WTC11 (cell line): ENCODE measurements around the gene PLXDC2. TPM values are rescaled to one million over a fixed set of nuclear protein-coding genes. Genes with fewer than 3 reads are reported as not detected.

ENCODE experiments used
- ATAC-seq: fragments of 200-7000 bp; cut with Tn5 transposase; 2 replicates; pipeline ENCODE4 v1.10.0; 2021; ENCODE audit warnings: mild to moderate bottlenecking, moderate library complexity
- CTCF ChIA-PET: fragments of 300-600 bp; sonication (Branson Sonifier 250); formaldehyde crosslinking; loops from one replicate; lab custom pipeline; 2021; ENCODE audit warnings: antibody characterized with exemption; lab: Charles Lee
- POLR2A ChIA-PET: fragments of 350-600 bp; sonication (Branson Sonifier 250); formaldehyde crosslinking; loops from one replicate; lab custom pipeline; 2021; ENCODE audit warnings: antibody characterized with exemption; lab: Charles Lee
- DNase-seq: peaks from one replicate; pipeline ENCODE4 v3.0.0; 2021; ENCODE audit warnings: low spot score
- H3K27ac Mint-ChIP-seq: 2 replicates; pipeline ENCODE4 v1.8.0; 2021; ENCODE audit warnings: mixed read lengths
- H3K27me3 Mint-ChIP-seq: 2 replicates; pipeline ENCODE4 v1.8.0; 2021; ENCODE audit warnings: low read depth, mild to moderate bottlenecking, moderate library complexity, mixed read lengths
- H3K36me3 Mint-ChIP-seq: 2 replicates; pipeline ENCODE4 v1.8.0; 2021; ENCODE audit warnings: mixed read lengths
- H3K4me1 Mint-ChIP-seq: 2 replicates; pipeline ENCODE4 v1.8.0; 2022; ENCODE audit warnings: mixed read lengths
- H3K4me3 Mint-ChIP-seq: 2 replicates; pipeline ENCODE4 v1.8.0; 2021; ENCODE audit warnings: mild to moderate bottlenecking, moderate library complexity, mixed read lengths
- H3K9me3 Mint-ChIP-seq: 2 replicates; pipeline ENCODE4 v1.8.0; 2021; ENCODE audit warnings: mixed read lengths
- ELF4 ChIP-seq: sonication (generic); formaldehyde crosslinking; IDR thresholded peaks from 2 replicates; pipeline ENCODE4 v1.8.1; 2022; ENCODE audit warnings: low read depth, mild to moderate bottlenecking, moderate library complexity, missing genetic modification reagents
- GTF2I ChIP-seq: fragments of 250-450 bp; sonication (Bioruptor Pico); conservative IDR thresholded peaks from 2 replicates; pipeline ENCODE4 v1.4.0; 2021; ENCODE audit warnings: mild to moderate bottlenecking
- NR1H2 ChIP-seq: sonication (generic); formaldehyde crosslinking; IDR thresholded peaks from 2 replicates; pipeline ENCODE4 v1.9.0; 2021; ENCODE audit warnings: mild to moderate bottlenecking, moderate library complexity, missing genetic modification reagents
- NR2C2 ChIP-seq: sonication (generic); formaldehyde crosslinking; IDR thresholded peaks from 2 replicates; pipeline ENCODE4 v1.8.0; 2022; ENCODE audit warnings: mild to moderate bottlenecking, missing genetic modification reagents
- OVOL2 ChIP-seq: fragments of 250-450 bp; sonication (Bioruptor Pico); IDR thresholded peaks from 2 replicates; pipeline ENCODE4 v1.9.0; 2021; ENCODE audit warnings: mild to moderate bottlenecking, borderline replicate concordance
- SOX15 ChIP-seq: fragments of 250-450 bp; sonication (Bioruptor Pico); IDR thresholded peaks from 2 replicates; pipeline ENCODE4 v1.9.0; 2021; ENCODE audit warnings: mild to moderate bottlenecking
- ZNF121 ChIP-seq: sonication (generic); formaldehyde crosslinking; IDR thresholded peaks from 2 replicates; pipeline ENCODE4 v1.8.0; 2023; ENCODE audit warnings: missing genetic modification reagents
- ZNF232 ChIP-seq: sonication (generic); formaldehyde crosslinking; IDR thresholded peaks from 2 replicates; pipeline ENCODE4 v1.8.0; 2022; ENCODE audit warnings: mild to moderate bottlenecking, missing genetic modification reagents
- total RNA-seq: library from RNA; stranded (reverse); gene quantifications from 3 replicates; pipeline ENCODE4 v1.2.3, GENCODE V29; 2021
- TF ChIP-seq, protein P1 (sequence below): sonication (generic); formaldehyde crosslinking; IDR thresholded peaks from 2 replicates; pipeline ENCODE4 v1.8.0; 2022; ENCODE audit warnings: mild to moderate bottlenecking, missing genetic modification reagents
- TF ChIP-seq, protein P2 (sequence below): fragments of 250-450 bp; sonication (Bioruptor Pico); IDR thresholded peaks from 2 replicates; pipeline ENCODE4 v1.9.0; 2021; ENCODE audit warnings: moderate library complexity, mild to moderate bottlenecking, inconsistent platforms, borderline replicate concordance
- TF ChIP-seq, protein P3 (sequence below): fragments of 200-600 bp; IDR thresholded peaks from 2 replicates; pipeline ENCODE4 v1.8.0; 2022; ENCODE audit warnings: antibody characterized with exemption
- TF ChIP-seq, protein P4 (sequence below): fragments of 250-450 bp; sonication (Bioruptor Pico); IDR thresholded peaks from 2 replicates; pipeline ENCODE4 v2.1.2; 2022; ENCODE audit warnings: mild to moderate bottlenecking, moderate library complexity
- TF ChIP-seq, protein P5 (sequence below): sonication (generic); formaldehyde crosslinking; IDR thresholded peaks from 2 replicates; pipeline ENCODE4 v1.8.1; 2022; ENCODE audit warnings: missing genetic modification reagents, borderline replicate concordance
- TF ChIP-seq, protein P6 (sequence below): sonication (generic); formaldehyde crosslinking; IDR thresholded peaks from 2 replicates; pipeline ENCODE4 v1.8.0; 2023; ENCODE audit warnings: missing genetic modification reagents, mild to moderate bottlenecking, borderline replicate concordance
- TF ChIP-seq, protein P7 (sequence below): fragments of 250-450 bp; sonication (Bioruptor Pico); IDR thresholded peaks from 2 replicates; pipeline ENCODE4 v1.9.0; 2021; ENCODE audit warnings: mild to moderate bottlenecking
- TF ChIP-seq, protein P8 (sequence below): sonication (generic); formaldehyde crosslinking; IDR thresholded peaks from 2 replicates; pipeline ENCODE4 v1.8.0; 2023; ENCODE audit warnings: mild to moderate bottlenecking, missing genetic modification reagents

Gene PLXDC2
- total RNA-seq, 1 experiment from 2014 or later = 31.7 TPM

DNA sequence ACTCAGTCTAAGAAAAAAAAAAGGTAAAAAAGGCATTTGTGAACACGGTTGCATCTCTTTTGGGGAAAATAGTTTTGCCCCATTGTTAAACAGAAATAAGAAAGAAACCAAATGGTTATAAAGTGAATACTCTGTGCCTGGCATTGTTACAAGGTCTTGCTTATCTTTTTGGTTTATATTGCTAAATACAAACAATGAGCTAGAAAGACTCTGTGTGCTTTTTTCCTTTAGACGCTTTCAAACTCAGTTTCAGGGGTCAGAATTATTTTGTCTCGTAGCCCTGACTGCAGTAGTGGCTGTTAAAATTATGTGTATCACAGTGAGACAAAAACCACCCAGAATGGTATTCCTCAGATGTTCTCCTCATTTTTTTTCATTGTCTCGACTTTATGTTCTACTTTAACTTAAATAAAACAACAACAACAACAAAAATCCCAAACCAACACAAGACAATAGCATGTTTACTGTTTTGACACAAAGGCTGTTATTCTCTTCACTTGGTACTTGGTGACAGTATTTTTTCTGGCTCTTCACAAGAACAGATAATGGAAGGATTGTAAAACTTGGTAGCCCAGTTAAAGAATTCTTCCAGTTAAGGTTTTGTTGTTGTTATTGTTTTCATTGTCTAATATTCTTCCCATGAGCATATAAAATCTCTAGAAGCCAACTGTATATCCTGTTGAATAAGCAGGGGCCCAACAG is 190.1 kb downstream of the PLXDC2 start:
- Mint-ChIP-seq H3K27ac (peak overlapping the region; percentile 73; the same call in 1 of the 2 replicates), H3K9me3 (no peaks in the 10 kb centered on the region), H3K27me3 (no peaks in the 10 kb centered on the region), H3K36me3 (peaks cover 21% of the 10 kb centered on the region), H3K4me3 (no peak overlapping the region), H3K4me1 (peaks cover 51% of the 10 kb centered on the region)
- POLR2A ChIA-PET = no interaction called here
- ATAC-seq = no peak
- TF ChIP-seq, protein P1, sequence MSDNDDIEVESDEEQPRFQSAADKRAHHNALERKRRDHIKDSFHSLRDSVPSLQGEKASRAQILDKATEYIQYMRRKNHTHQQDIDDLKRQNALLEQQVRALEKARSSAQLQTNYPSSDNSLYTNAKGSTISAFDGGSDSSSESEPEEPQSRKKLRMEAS (CRISPR knock-in tag) = no peak
- TF ChIP-seq, protein P2, sequence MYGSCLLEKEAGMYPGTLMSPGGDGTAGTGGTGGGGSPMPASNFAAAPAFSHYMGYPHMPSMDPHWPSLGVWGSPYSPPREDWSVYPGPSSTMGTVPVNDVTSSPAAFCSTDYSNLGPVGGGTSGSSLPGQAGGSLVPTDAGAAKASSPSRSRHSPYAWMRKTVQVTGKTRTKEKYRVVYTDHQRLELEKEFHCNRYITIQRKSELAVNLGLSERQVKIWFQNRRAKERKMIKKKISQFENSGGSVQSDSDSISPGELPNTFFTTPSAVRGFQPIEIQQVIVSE (CRISPR knock-in tag) = no peak
- TF ChIP-seq, protein P3, sequence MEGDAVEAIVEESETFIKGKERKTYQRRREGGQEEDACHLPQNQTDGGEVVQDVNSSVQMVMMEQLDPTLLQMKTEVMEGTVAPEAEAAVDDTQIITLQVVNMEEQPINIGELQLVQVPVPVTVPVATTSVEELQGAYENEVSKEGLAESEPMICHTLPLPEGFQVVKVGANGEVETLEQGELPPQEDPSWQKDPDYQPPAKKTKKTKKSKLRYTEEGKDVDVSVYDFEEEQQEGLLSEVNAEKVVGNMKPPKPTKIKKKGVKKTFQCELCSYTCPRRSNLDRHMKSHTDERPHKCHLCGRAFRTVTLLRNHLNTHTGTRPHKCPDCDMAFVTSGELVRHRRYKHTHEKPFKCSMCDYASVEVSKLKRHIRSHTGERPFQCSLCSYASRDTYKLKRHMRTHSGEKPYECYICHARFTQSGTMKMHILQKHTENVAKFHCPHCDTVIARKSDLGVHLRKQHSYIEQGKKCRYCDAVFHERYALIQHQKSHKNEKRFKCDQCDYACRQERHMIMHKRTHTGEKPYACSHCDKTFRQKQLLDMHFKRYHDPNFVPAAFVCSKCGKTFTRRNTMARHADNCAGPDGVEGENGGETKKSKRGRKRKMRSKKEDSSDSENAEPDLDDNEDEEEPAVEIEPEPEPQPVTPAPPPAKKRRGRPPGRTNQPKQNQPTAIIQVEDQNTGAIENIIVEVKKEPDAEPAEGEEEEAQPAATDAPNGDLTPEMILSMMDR = no peak
- TF ChIP-seq ELF4 (CRISPR knock-in tag) (no peak), SOX15 (CRISPR knock-in tag) (no peak), ZNF232 (CRISPR knock-in tag) (no peak), ZNF121 (CRISPR knock-in tag) (no peak), GTF2I (no peak), NR2C2 (CRISPR knock-in tag) (no peak), NR1H2 (CRISPR knock-in tag) (no peak), OVOL2 (CRISPR knock-in tag) (no peak)
- TF ChIP-seq, protein P4, sequence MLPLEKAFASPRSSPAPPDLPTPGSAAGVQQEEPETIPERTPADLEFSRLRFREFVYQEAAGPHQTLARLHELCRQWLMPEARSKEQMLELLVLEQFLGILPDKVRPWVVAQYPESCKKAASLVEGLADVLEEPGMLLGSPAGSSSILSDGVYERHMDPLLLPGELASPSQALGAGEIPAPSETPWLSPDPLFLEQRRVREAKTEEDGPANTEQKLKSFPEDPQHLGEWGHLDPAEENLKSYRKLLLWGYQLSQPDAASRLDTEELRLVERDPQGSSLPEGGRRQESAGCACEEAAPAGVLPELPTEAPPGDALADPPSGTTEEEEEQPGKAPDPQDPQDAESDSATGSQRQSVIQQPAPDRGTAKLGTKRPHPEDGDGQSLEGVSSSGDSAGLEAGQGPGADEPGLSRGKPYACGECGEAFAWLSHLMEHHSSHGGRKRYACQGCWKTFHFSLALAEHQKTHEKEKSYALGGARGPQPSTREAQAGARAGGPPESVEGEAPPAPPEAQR (CRISPR knock-in tag) = no peak
- TF ChIP-seq, protein P5, sequence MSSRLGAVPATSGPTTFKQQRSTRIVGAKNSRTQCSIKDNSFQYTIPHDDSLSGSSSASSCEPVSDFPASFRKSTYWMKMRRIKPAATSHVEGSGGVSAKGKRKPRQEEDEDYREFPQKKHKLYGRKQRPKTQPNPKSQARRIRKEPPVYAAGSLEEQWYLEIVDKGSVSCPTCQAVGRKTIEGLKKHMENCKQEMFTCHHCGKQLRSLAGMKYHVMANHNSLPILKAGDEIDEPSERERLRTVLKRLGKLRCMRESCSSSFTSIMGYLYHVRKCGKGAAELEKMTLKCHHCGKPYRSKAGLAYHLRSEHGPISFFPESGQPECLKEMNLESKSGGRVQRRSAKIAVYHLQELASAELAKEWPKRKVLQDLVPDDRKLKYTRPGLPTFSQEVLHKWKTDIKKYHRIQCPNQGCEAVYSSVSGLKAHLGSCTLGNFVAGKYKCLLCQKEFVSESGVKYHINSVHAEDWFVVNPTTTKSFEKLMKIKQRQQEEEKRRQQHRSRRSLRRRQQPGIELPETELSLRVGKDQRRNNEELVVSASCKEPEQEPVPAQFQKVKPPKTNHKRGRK (CRISPR knock-in tag) = no peak
- TF ChIP-seq, protein P6, sequence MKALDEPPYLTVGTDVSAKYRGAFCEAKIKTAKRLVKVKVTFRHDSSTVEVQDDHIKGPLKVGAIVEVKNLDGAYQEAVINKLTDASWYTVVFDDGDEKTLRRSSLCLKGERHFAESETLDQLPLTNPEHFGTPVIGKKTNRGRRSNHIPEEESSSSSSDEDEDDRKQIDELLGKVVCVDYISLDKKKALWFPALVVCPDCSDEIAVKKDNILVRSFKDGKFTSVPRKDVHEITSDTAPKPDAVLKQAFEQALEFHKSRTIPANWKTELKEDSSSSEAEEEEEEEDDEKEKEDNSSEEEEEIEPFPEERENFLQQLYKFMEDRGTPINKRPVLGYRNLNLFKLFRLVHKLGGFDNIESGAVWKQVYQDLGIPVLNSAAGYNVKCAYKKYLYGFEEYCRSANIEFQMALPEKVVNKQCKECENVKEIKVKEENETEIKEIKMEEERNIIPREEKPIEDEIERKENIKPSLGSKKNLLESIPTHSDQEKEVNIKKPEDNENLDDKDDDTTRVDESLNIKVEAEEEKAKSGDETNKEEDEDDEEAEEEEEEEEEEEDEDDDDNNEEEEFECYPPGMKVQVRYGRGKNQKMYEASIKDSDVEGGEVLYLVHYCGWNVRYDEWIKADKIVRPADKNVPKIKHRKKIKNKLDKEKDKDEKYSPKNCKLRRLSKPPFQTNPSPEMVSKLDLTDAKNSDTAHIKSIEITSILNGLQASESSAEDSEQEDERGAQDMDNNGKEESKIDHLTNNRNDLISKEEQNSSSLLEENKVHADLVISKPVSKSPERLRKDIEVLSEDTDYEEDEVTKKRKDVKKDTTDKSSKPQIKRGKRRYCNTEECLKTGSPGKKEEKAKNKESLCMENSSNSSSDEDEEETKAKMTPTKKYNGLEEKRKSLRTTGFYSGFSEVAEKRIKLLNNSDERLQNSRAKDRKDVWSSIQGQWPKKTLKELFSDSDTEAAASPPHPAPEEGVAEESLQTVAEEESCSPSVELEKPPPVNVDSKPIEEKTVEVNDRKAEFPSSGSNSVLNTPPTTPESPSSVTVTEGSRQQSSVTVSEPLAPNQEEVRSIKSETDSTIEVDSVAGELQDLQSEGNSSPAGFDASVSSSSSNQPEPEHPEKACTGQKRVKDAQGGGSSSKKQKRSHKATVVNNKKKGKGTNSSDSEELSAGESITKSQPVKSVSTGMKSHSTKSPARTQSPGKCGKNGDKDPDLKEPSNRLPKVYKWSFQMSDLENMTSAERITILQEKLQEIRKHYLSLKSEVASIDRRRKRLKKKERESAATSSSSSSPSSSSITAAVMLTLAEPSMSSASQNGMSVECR (CRISPR knock-in tag) = no peak
- TF ChIP-seq, protein P7, sequence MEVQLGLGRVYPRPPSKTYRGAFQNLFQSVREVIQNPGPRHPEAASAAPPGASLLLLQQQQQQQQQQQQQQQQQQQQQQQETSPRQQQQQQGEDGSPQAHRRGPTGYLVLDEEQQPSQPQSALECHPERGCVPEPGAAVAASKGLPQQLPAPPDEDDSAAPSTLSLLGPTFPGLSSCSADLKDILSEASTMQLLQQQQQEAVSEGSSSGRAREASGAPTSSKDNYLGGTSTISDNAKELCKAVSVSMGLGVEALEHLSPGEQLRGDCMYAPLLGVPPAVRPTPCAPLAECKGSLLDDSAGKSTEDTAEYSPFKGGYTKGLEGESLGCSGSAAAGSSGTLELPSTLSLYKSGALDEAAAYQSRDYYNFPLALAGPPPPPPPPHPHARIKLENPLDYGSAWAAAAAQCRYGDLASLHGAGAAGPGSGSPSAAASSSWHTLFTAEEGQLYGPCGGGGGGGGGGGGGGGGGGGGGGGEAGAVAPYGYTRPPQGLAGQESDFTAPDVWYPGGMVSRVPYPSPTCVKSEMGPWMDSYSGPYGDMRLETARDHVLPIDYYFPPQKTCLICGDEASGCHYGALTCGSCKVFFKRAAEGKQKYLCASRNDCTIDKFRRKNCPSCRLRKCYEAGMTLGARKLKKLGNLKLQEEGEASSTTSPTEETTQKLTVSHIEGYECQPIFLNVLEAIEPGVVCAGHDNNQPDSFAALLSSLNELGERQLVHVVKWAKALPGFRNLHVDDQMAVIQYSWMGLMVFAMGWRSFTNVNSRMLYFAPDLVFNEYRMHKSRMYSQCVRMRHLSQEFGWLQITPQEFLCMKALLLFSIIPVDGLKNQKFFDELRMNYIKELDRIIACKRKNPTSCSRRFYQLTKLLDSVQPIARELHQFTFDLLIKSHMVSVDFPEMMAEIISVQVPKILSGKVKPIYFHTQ (CRISPR knock-in tag) = no peak
- TF ChIP-seq, protein P8, sequence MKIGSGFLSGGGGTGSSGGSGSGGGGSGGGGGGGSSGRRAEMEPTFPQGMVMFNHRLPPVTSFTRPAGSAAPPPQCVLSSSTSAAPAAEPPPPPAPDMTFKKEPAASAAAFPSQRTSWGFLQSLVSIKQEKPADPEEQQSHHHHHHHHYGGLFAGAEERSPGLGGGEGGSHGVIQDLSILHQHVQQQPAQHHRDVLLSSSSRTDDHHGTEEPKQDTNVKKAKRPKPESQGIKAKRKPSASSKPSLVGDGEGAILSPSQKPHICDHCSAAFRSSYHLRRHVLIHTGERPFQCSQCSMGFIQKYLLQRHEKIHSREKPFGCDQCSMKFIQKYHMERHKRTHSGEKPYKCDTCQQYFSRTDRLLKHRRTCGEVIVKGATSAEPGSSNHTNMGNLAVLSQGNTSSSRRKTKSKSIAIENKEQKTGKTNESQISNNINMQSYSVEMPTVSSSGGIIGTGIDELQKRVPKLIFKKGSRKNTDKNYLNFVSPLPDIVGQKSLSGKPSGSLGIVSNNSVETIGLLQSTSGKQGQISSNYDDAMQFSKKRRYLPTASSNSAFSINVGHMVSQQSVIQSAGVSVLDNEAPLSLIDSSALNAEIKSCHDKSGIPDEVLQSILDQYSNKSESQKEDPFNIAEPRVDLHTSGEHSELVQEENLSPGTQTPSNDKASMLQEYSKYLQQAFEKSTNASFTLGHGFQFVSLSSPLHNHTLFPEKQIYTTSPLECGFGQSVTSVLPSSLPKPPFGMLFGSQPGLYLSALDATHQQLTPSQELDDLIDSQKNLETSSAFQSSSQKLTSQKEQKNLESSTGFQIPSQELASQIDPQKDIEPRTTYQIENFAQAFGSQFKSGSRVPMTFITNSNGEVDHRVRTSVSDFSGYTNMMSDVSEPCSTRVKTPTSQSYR (CRISPR knock-in tag) = no peak
- no peak for DNase-seq
- CTCF ChIA-PET = no interaction called here
